Transverse colon (tissue), 4 donors: ENCODE data around the gene WDR62. TPM values are rescaled to one million over a fixed set of nuclear protein-coding genes. Genes with fewer than 3 reads are reported as not detected.

Source experiments
- DNase-seq: peaks from one replicate; pipeline ENCODE4 v3.0.0-alpha.2; 2019
- H3K27ac ChIP-seq, 4 donors: fragments of 200-600 bp; sonication (generic); 2 replicates each; pipeline ENCODE4 v1.5.1; 2016 to 2018; ENCODE audit warnings: inconsistent platforms in 4 of 4
- H3K27me3 ChIP-seq: fragments of 200-600 bp; sonication (generic); 2 replicates; pipeline ENCODE4 v1.5.1; 2017; ENCODE audit warnings: inconsistent platforms
- H3K36me3 ChIP-seq, 4 donors: fragments of 200-600 bp; sonication (generic); 2 replicates each; pipeline ENCODE4 v1.5.1; 2017 to 2019; ENCODE audit warnings: inconsistent platforms in 4 of 4
- H3K4me1 ChIP-seq, 4 donors: fragments of 200-600 bp; sonication (generic); 2 replicates each; pipeline ENCODE4 v1.5.1; 2017 to 2020; ENCODE audit warnings: inconsistent platforms in 4 of 4
- H3K4me3 ChIP-seq, 4 donors: fragments of 200-600 bp; sonication (generic); 1 replicate in 1 of 4; 2 replicates in 3 of 4; pipeline versions ENCODE4 v1.5.1 to v1.6.1; 2017 to 2019; ENCODE audit warnings: inconsistent platforms in 4 of 4
- H3K9me3 ChIP-seq, 2 donors: fragments of 200-600 bp; sonication (generic); 2 replicates each; pipeline ENCODE4 v1.5.1; 2017 to 2019; ENCODE audit warnings: inconsistent platforms in 2 of 2
- EP300 ChIP-seq: sonication (generic); formaldehyde crosslinking; IDR thresholded peaks from one replicate; pipeline ENCODE4 v1.6.1; 2017; ENCODE audit warnings: antibody characterized with exemption, low read depth
- POLR2A ChIP-seq: fragments of 450-650 bp; IDR thresholded peaks from one replicate; pipeline ENCODE4 v1.6.1; 2016; ENCODE audit warnings: antibody characterized with exemption, mild to moderate bottlenecking, moderate library complexity
- POLR2AphosphoS5 ChIP-seq, 3 donors: sonication (generic); formaldehyde crosslinking; IDR thresholded peaks; one replicate each; pipeline ENCODE4 v1.6.1; 2016; ENCODE audit warnings: antibody characterized with exemption in 3 of 3
- WGBS, 2 donors: methylation state at CpG; one replicate each; pipeline ENCODE4 v1.1.5; 2018; ENCODE audit warnings: low coverage in 1 of 2; 5-methylcytosine and 5-hydroxymethylcytosine counted together
- in situ Hi-C, 4 donors: fragments of 200-750 bp; cut with MboI; loops; one replicate each; pipeline versions ENCODE4 v1.15.0 to v1.15.1; 2017; ENCODE audit warnings: low sequenced_read_pairs in 3 of 4, low pct_ligation_motif_present in 1 of 4, low pct_unique_long_range_greater_than_20kb in 1 of 4
- intact Hi-C: fragments of 100-400 bp; cut with DNase I; formaldehyde crosslinking; loops from one replicate; pipeline ENCODE4 v1.15.1; 2023; ENCODE audit warnings: low total_unique reads
- total RNA-seq, 4 donors: library from RNA; depleted of rRNA; stranded (reverse); fragments of >200 nt; gene quantifications; one replicate each; pipeline ENCODE4 v1.1.0, GENCODE V29; 2016
- TF ChIP-seq, protein P1 (sequence below), 5 experiments: fragments of 200-600 bp in 3 of 5; fragments of 450-650 bp in 2 of 5; sonication (generic) in 3 of 5; IDR thresholded peaks; 1 replicate in 2 of 5; 2 replicates in 3 of 5; pipeline ENCODE4 v1.5.1; 2016 to 2017; ENCODE audit warnings: antibody characterized with exemption in 5 of 5, inconsistent platforms in 3 of 5, mild to moderate bottlenecking in 2 of 5, moderate library complexity in 1 of 5

The WDR62 gene
- total RNA-seq, 4 donors from 2014 or later: 0.37 to 20.7 (median 0.97) TPM

DNA sequence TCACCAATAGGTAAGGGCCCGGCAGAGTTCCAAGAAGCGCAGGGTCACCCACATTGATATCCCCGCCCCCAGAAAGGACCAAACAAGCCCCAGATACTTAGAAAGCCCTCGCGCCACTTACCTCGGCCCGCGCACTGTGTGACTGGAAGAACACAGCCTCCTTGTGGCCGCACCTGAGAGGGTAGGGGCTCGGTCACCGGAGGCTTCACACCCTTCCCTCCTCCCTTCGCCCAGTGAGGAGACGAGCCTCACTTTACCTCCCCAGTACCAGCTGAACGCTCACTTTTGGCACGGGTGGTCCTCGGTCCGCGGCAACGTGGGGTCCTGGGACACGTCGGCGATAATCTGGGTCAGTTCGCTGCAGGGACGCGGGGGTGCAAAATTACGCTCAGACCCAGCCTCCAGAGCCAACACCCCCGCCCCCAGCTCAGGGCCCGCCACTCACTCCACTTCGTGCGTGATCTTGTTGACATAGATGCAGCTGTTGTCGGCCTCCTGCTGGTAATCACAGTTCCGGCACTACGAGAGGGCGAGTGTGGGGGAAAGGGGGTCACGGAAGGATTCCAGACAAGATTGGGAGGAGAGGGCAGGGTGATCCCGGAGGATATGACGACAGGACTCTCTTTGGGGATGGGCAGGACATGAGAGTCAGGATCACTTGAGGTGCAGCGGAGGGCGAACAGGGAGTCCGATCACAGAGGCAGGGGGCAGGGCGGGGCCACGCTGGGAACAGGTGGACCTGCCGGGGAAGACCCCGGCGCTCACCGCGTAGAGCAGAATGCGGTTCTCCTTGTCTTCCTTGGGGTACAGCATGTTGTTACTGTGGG lies 59.4 kb downstream of the WDR62 start:
- in situ Hi-C loops: no loop called here
- H3K27me3 ChIP-seq: no peaks in the 10 kb centered on the region
- 2 to 8% methylated on average over 6 to 47 of the region's 48 CpGs for WGBS, 2 donors
- peak overlapping the region; percentile 62 to 71 (median 68) for H3K4me3 ChIP-seq
- DNase-seq: peak; percentile 32
- peak overlapping the region; percentile 87 to 94 (median 93) for H3K27ac ChIP-seq
- H3K9me3 ChIP-seq: no peaks in the 10 kb centered on the region
- TF ChIP-seq, protein P1, sequence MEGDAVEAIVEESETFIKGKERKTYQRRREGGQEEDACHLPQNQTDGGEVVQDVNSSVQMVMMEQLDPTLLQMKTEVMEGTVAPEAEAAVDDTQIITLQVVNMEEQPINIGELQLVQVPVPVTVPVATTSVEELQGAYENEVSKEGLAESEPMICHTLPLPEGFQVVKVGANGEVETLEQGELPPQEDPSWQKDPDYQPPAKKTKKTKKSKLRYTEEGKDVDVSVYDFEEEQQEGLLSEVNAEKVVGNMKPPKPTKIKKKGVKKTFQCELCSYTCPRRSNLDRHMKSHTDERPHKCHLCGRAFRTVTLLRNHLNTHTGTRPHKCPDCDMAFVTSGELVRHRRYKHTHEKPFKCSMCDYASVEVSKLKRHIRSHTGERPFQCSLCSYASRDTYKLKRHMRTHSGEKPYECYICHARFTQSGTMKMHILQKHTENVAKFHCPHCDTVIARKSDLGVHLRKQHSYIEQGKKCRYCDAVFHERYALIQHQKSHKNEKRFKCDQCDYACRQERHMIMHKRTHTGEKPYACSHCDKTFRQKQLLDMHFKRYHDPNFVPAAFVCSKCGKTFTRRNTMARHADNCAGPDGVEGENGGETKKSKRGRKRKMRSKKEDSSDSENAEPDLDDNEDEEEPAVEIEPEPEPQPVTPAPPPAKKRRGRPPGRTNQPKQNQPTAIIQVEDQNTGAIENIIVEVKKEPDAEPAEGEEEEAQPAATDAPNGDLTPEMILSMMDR (IDR thresholded peaks at IDR 0.05): peak in 1 of 5 experiments; percentile 29
- TF ChIP-seq POLR2AphosphoS5 (IDR thresholded peaks at IDR 0.05) (no peak), POLR2A (no peak), EP300 (no peak)
- H3K4me1 ChIP-seq: peaks cover 11 to 30% (median 22%) of the 10 kb centered on the region in 4 donors
- intact Hi-C loops: no loop called here
- peaks cover 0 to 4% (median 0%) of the 10 kb centered on the region in 4 donors for H3K36me3 ChIP-seq

DNA sequence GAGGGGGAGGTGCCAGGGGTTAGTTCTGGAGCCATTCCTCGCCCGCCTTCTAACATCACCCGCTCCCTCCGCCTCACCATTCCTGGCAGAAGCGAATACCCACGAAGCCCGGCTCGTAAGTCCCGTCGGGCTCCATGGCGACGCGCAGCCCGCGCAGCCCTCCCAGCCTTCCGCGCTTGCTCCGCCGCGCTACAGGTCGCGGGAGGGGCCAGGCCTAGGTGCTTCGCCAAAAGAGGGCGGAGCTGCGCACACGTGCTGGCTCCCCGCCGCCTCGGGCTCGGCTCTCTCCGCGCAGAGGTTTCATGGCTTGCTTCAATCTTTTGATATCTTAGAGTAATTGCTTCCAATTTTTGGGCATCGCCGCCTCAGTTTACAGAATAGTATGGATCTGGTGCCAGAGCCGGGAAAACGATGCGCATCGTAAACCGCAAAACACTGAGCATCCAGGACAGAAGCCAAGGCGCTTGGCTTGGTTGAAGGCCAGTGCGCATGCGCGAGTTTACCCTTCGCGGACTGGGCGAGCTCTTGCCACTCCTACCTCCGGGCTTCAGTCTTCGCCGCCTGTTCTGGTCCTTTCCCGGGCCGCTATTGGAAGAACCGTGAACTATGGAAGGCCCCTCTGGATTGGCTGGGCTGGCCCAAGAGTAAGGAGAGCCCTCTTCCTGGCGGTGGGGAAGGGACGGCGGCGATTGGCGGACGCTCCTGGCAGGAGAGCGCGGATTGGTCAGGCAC lies 60.2 kb downstream of the WDR62 start, which contains the start of gene POLR2I:
TSS of gene POLR2I (minus strand) at position 155 of the 732 bp plus-strand sequence. CDS start at position 136, 19 bp downstream.
- 0% methylated on average over 1 to 54 of the region's 60 CpGs for WGBS, 2 donors
- intact Hi-C loops: no loop called here
- Histone ChIP-seq H3K4me3 (peak within 1 kb of the TSS; percentile 62 to 71 (median 68)), H3K36me3 (peaks cover 0 to 4% (median 0%) of the 10 kb centered on the region in 4 donors), H3K4me1 (peaks cover 11 to 30% (median 22%) of the 10 kb centered on the region in 4 donors), H3K9me3 (no peaks in the 10 kb centered on the region), H3K27me3 (no peaks in the 10 kb centered on the region), H3K27ac (peak within 1 kb of the TSS; percentile 87 to 94 (median 93))
- in situ Hi-C loops: no loop called here
- peak; percentile 99 for DNase-seq
- TF ChIP-seq EP300: no peak
- peak; percentile 55 to 96 (median 88) for TF ChIP-seq POLR2AphosphoS5 (IDR thresholded peaks at IDR 0.05)
- TF ChIP-seq POLR2A: peak; percentile 78
- TF ChIP-seq, protein P1 (IDR thresholded peaks at IDR 0.05): no peak

DNA sequence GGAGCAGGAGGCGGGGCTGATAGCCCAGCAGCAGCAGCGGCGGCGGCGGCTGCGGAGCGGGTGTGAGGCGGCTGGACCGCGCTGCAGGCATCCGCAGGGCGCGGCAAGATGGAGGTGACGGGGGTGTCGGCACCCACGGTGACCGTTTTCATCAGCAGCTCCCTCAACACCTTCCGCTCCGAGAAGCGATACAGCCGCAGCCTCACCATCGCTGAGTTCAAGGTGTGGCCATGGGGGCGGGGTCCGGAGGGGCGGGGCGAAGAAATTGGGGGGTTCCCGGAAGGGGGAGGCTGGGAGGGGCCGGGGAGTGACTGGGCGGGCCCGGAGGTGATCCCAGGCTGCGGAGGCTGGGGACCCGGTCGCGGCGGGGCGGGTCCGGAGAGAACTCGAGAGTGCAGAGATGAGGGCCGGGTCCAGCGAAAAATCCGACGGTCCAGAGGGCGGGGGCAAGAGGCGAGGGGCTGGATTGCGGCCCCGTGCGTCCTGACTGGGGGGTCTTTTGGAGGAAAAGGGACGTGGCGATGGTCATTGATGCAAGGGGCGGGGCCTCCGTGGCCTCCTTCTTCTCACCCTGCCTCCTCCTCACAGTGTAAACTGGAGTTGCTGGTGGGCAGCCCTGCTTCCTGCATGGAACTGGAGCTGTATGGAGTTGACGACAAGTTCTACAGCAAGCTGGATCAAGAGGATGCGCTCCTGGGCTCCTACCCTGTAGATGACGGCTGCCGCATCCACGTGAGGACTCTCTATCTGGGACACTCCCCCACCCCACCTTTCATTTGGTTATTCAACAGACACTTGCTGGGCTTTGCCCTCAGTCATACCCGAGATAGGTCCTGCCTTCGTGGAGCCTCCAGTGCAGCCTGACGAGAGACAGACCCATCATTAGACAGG lies 61.0 kb downstream of the WDR62 start, which contains the start of gene TBCB:
TSS of gene TBCB (plus strand) at position 16 of the 891 bp plus-strand sequence. CDS start at position 109, 93 bp downstream.
- in situ Hi-C loops (no loop called here), intact Hi-C loops (no loop called here)
- TF ChIP-seq POLR2AphosphoS5 (IDR thresholded peaks at IDR 0.05): peak in 2 of 3 donors; percentile 76 to 82
- TF ChIP-seq POLR2A: peak; percentile 46
- TF ChIP-seq, protein P1 (IDR thresholded peaks at IDR 0.05): no peak
- TF ChIP-seq EP300: no peak
- Histone ChIP-seq H3K4me1 (peaks cover 11 to 30% (median 22%) of the 10 kb centered on the region in 4 donors), H3K27ac (peak within 1 kb of the TSS; percentile 87 to 94 (median 93)), H3K36me3 (peaks cover 0 to 4% (median 0%) of the 10 kb centered on the region in 4 donors), H3K9me3 (no peaks in the 10 kb centered on the region), H3K4me3 (peak within 1 kb of the TSS; percentile 62 to 71 (median 68)), H3K27me3 (no peaks in the 10 kb centered on the region)
- peak; percentile 90 for DNase-seq
- WGBS, 2 donors: 0 to 7% methylated on average over 2 to 31 of the region's 59 CpGs
